Activated naive CD8-positive, alpha-beta T cell (primary cell): ENCODE data around the gene MRTFA.
"Not testable (repeated sequence)": the region's sequence is repeated elsewhere in the genome, so short reads cannot be mapped to it uniquely, and the experiment has no call there.

Source experiments
- H3K27ac Mint-ChIP-seq: one replicate; pipeline ENCODE4 v1.8.0; 2021; ENCODE audit warnings: mixed read lengths
- H3K27me3 Mint-ChIP-seq: one replicate; pipeline ENCODE4 v1.8.0; 2021; ENCODE audit warnings: mixed read lengths
- H3K36me3 Mint-ChIP-seq: one replicate; pipeline ENCODE4 v1.8.0; 2021; ENCODE audit warnings: mixed read lengths
- H3K4me1 Mint-ChIP-seq: one replicate; pipeline ENCODE4 v1.8.0; 2021; ENCODE audit warnings: low read depth, mixed read lengths
- H3K4me3 Mint-ChIP-seq: one replicate; pipeline ENCODE4 v1.8.0; 2021; ENCODE audit warnings: mild to moderate bottlenecking, mixed read lengths
- H3K9me3 Mint-ChIP-seq: one replicate; pipeline ENCODE4 v1.8.0; 2021; ENCODE audit warnings: low read depth, mixed read lengths

MRTFA gene

GRCh38 chr22:40399621-40400020 lies 236.9 kb downstream of the MRTFA start:
- Mint-ChIP-seq H3K4me3 (peak overlapping the region; percentile 55), H3K9me3 (no peaks in the 10 kb centered on the region), H3K27me3 (no peaks in the 10 kb centered on the region), H3K27ac (peak overlapping the region; percentile 81), H3K36me3 (peaks cover 6% of the 10 kb centered on the region), H3K4me1 (peaks cover 90% of the 10 kb centered on the region)

GRCh38 chr22:40397396-40397795 lies 239.1 kb downstream of the MRTFA start:
- Mint-ChIP-seq H3K4me1 (peaks cover 87% of the 10 kb centered on the region), H3K27me3 (no peaks in the 10 kb centered on the region), H3K4me3 (no peak overlapping the region), H3K9me3 (no peaks in the 10 kb centered on the region), H3K27ac (peak overlapping the region; percentile 78), H3K36me3 (peaks cover 8% of the 10 kb centered on the region)

GRCh38 chr22:40396882-40397281 lies 239.6 kb downstream of the MRTFA start:
- Mint-ChIP-seq H3K27ac (peak overlapping the region; percentile 46), H3K4me3 (no peak overlapping the region)

GRCh38 chr22:40395607-40396006 lies 240.9 kb downstream of the MRTFA start:
- Mint-ChIP-seq H3K9me3 (no peaks in the 10 kb centered on the region), H3K27me3 (no peaks in the 10 kb centered on the region), H3K4me3 (no peak overlapping the region), H3K27ac (no peak overlapping the region), H3K4me1 (peaks cover 83% of the 10 kb centered on the region), H3K36me3 (peaks cover 2% of the 10 kb centered on the region)

More at GRCh38 chr22:40396882-40397281, 239.6 kb downstream of the MRTFA start:
- Mint-ChIP-seq H3K27me3 (no peaks in the 10 kb centered on the region), H3K36me3 (peaks cover 4% of the 10 kb centered on the region), H3K4me1 (peaks cover 87% of the 10 kb centered on the region), H3K9me3 (no peaks in the 10 kb centered on the region)

GRCh38 chr22:40394607-40395006 lies 241.9 kb downstream of the MRTFA start:
- H3K27ac Mint-ChIP-seq, result peak overlapping the region; percentile 72
- no peaks in the 10 kb centered on the region for H3K27me3 Mint-ChIP-seq
- no peak overlapping the region for H3K4me3 Mint-ChIP-seq
- H3K4me1 Mint-ChIP-seq, result peaks cover 81% of the 10 kb centered on the region
- peaks cover 2% of the 10 kb centered on the region for H3K36me3 Mint-ChIP-seq
- H3K9me3 Mint-ChIP-seq, result no peaks in the 10 kb centered on the region

- Mint-ChIP-seq H3K9me3 (no peaks in the 10 kb centered on the region), H3K36me3 (peaks cover 4% of the 10 kb centered on the region), H3K4me1 (peaks cover 77% of the 10 kb centered on the region), H3K27ac (peak overlapping the region; percentile 77), H3K4me3 (no peak overlapping the region), H3K27me3 (no peaks in the 10 kb centered on the region)
Measured at GRCh38 chr22:40392618-40393017, 243.9 kb downstream of the MRTFA start.

GRCh38 chr22:40391417-40391816 lies 245.1 kb downstream of the MRTFA start:
- Mint-ChIP-seq H3K9me3 (no peaks in the 10 kb centered on the region), H3K36me3 (peaks cover 4% of the 10 kb centered on the region), H3K4me3 (no peak overlapping the region), H3K4me1 (peaks cover 77% of the 10 kb centered on the region), H3K27me3 (no peaks in the 10 kb centered on the region), H3K27ac (no peak overlapping the region)

GRCh38 chr22:40388231-40388630 lies 248.3 kb downstream of the MRTFA start:
- Mint-ChIP-seq H3K27ac (peak overlapping the region; percentile 36), H3K27me3 (no peaks in the 10 kb centered on the region), H3K4me3 (no peak overlapping the region), H3K9me3 (no peaks in the 10 kb centered on the region), H3K4me1 (peaks cover 77% of the 10 kb centered on the region), H3K36me3 (peaks cover 2% of the 10 kb centered on the region)

- Mint-ChIP-seq H3K27ac (peak overlapping the region; percentile 36), H3K36me3 (peaks cover 2% of the 10 kb centered on the region), H3K4me1 (peaks cover 79% of the 10 kb centered on the region), H3K27me3 (no peaks in the 10 kb centered on the region), H3K9me3 (no peaks in the 10 kb centered on the region), H3K4me3 (no peak overlapping the region)
Measured at GRCh38 chr22:40387746-40388145, 248.8 kb downstream of the MRTFA start.

- H3K4me1 Mint-ChIP-seq, result peaks cover 69% of the 10 kb centered on the region
- H3K27ac Mint-ChIP-seq, result peak overlapping the region; percentile 89
- peak overlapping the region; percentile 85 for H3K4me3 Mint-ChIP-seq
- no peaks in the 10 kb centered on the region for H3K9me3 Mint-ChIP-seq
- H3K27me3 Mint-ChIP-seq, result no peaks in the 10 kb centered on the region
- peaks cover 2% of the 10 kb centered on the region for H3K36me3 Mint-ChIP-seq
Measured at GRCh38 chr22:40385036-40385782, 251.3 kb downstream of the MRTFA start.

GRCh38 chr22:40383905-40384304 lies 252.6 kb downstream of the MRTFA start:
- H3K9me3 Mint-ChIP-seq, result no peaks in the 10 kb centered on the region
- H3K36me3 Mint-ChIP-seq, result peaks cover under 1% of the 10 kb centered on the region
- peak overlapping the region; percentile 82 for H3K27ac Mint-ChIP-seq
- peak overlapping the region; percentile 43 for H3K4me3 Mint-ChIP-seq
- no peaks in the 10 kb centered on the region for H3K27me3 Mint-ChIP-seq
- H3K4me1 Mint-ChIP-seq, result peaks cover 73% of the 10 kb centered on the region

GRCh38 chr22:40381461-40381860 lies 255.1 kb downstream of the MRTFA start:
- Mint-ChIP-seq H3K27ac (no peak overlapping the region), H3K27me3 (no peaks in the 10 kb centered on the region), H3K4me3 (no peak overlapping the region), H3K36me3 (peaks cover under 1% of the 10 kb centered on the region), H3K9me3 (no peaks in the 10 kb centered on the region), H3K4me1 (peaks cover 60% of the 10 kb centered on the region)

- not testable (repeated sequence) for H3K27ac Mint-ChIP-seq, H3K36me3 Mint-ChIP-seq, H3K9me3 Mint-ChIP-seq, H3K27me3 Mint-ChIP-seq, H3K4me3 Mint-ChIP-seq
- H3K4me1 Mint-ChIP-seq, result peaks cover 54% of the 10 kb centered on the region
Measured at GRCh38 chr22:40378448-40378847, 258.1 kb downstream of the MRTFA start.

GRCh38 chr22:40377931-40378330 lies 258.6 kb downstream of the MRTFA start:
- Mint-ChIP-seq H3K9me3 (no peaks in the 10 kb centered on the region), H3K36me3 (peaks cover 10% of the 10 kb centered on the region), H3K27ac (no peak overlapping the region), H3K27me3 (no peaks in the 10 kb centered on the region), H3K4me1 (peaks cover 54% of the 10 kb centered on the region), H3K4me3 (no peak overlapping the region)

- no peak overlapping the region for H3K27ac Mint-ChIP-seq
- no peak overlapping the region for H3K4me3 Mint-ChIP-seq
Measured at GRCh38 chr22:40376149-40376548, 260.4 kb downstream of the MRTFA start.

GRCh38 chr22:40374567-40374966 lies 262.0 kb downstream of the MRTFA start:
- Mint-ChIP-seq H3K27me3 (no peaks in the 10 kb centered on the region), H3K27ac (no peak overlapping the region), H3K9me3 (no peaks in the 10 kb centered on the region), H3K4me3 (no peak overlapping the region), H3K4me1 (peaks cover 55% of the 10 kb centered on the region), H3K36me3 (peaks cover 13% of the 10 kb centered on the region)

More at GRCh38 chr22:40376149-40376548, 260.4 kb downstream of the MRTFA start:
- Mint-ChIP-seq H3K9me3 (no peaks in the 10 kb centered on the region), H3K36me3 (peaks cover 13% of the 10 kb centered on the region), H3K4me1 (peaks cover 56% of the 10 kb centered on the region), H3K27me3 (no peaks in the 10 kb centered on the region)
